Activated CD8-positive, alpha-beta memory T cell treated with anti-CD3 and anti-CD28 coated beads for 48 hours (primary cell): ENCODE results near the gene ZFP1.
"Not testable (repeated sequence)": the region's sequence is repeated elsewhere in the genome, so short reads cannot be mapped to it uniquely, and the experiment has no call there.

Experiments used
- DNase-seq, 3 experiments: peaks; one replicate each; pipeline ENCODE4 v3.0.0-alpha.2; 2020; ENCODE audit warnings: low read depth in 2 of 3, low spot score in 2 of 3

ZFP1 gene

DNA sequence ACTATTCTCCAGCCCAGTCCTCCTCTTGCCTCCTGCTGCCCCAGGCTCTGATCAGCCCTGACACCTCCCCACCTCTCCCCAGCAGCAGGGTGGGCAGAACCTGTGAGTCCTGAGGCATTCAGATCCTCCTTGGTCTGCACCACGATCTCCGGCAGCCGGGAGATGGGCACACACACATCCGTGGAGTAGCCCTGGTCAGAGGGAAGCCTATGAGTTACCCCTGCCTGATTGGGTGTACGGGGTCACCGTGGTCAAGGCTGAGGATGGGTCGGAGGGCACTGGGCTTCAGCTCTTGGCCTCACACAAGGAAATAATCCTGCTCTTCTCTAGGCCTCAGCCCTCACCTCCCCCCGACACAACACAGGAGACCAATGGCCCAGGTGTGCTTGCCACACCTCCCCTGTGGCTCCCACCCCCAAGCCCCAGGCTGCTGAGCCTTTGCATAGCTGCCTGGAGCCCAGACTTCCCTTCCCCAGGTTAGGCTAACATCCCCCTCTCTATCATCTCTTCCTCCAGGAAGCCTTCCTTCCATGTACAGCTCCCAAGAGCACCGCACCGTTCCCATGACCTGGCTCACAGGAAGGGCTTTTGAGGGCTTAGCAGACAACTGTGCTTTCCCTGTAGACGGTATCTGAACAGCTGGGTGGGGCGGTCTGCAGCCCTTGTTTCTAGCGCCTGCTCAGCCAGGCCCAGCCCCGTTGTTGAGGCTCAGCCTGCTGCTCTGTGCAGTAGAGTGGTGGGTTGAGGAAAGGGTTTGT is 35.4 kb upstream of the ZFP1 start:
- DNase-seq = no peak

GRCh38 chr16:75113541-75114121 is 34.7 kb upstream of the ZFP1 start:
- DNase-seq = no peak

- DNase-seq = no peak
Measured at GRCh38 chr16:75114179-75114945, 34.0 kb upstream of the ZFP1 start.

DNA sequence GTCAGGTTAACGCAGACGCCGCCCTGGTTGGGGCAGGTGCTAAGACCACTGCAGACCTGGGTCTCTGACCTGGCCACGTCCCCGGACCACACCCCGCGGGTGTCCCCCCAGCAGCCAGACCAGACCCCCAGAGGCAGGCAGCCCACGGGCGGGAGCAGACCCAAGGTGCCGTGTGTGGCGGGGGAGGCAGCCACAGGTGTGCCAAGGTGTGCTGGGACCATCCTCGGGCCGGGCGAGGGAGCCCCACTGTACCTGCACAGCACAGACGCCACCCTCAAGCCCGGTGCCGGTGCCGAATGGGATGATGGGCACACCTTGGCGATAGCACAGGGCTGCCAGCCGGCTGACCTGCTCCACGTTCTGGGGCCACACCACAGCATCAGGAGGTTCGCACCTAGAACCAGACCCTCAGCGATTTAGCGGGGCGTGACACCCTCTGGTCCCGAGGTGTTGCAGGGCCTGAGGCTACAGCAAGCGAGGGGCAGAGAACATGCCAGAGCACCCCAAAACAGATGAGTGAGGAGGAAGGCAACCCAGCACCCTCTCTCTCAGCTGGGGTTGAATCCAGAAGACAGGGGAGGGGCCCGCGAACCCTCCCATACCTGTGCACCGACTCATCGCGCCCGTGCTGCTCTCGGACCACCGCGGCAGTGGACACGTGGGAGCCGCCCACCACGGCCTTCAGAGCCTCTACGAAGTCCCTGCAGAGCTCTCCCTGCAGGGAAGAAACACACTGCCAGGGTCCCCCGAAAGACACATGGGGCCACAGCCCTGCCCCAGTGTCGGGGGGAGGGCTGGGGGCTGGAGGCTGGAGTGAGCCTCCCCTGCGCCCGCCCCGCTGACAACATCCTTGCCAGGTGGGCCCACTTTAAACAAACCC is 33.1 kb upstream of the ZFP1 start:
- no peak for DNase-seq

DNA sequence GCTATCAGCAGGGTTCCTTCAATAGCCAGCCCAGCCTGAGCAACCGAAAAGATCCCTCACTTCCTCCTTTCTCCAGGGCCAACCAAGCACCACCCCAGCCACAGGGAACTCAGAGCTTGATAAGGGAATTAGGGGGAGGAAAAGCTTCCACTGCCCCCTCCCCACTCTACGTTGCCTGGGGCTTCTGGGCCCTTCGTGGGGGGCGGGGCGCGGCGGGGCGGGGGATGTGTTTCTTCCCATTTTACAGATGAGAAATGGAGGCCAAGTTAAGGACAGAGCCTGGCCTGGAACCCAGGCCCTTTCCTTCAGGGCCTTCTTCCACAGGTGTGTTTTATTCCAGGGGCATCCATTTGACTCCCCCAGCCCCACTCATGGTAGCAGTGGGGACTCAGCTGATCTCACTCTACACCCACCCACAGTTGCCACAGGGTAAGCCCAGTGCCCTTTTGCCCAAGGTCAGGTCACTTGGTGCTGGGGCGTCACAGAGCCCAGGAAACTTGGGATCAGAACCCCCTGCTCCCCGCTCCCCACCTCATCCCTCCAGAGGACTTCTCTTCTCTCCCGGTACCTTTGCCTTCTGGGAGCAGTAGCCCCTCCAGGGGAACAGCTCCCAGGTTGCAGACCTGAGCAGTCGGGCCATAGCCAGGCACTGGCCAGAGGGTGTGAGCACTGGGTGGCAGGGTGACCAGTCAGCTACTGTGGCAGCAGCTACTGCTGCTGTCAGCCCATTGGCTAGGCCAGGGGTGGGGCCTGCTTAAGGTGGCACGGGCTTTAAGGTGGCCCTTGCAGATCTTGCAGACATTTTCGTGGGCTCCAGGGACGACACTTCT is 32.0 kb upstream of the ZFP1 start, which contains the start of gene LDHD:
TSS of gene LDHD (minus strand) at position 700 of the 830 bp plus-strand sequence. CDS start at position 640, 60 bp downstream.
- DNase-seq = no peak

DNA sequence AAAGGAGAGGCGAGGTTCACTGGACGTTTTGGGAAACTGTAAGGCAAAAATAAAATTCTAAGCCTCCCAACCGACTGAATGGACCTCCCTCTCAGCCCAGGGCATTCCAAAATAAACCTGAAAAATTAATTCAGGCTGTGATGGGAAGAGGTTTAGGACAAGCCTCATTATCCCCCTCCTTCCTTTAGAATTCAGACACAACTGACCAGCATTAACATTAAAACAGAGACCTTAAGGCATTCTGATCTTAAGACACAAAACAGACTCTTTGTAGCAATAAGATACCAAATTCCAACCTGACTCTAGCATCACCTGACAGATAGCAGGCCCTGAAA is 31.4 kb upstream of the ZFP1 start:
- no peak for DNase-seq

GRCh38 chr16:75118943-75119539 is 29.3 kb upstream of the ZFP1 start:
- DNase-seq = no peak

DNA sequence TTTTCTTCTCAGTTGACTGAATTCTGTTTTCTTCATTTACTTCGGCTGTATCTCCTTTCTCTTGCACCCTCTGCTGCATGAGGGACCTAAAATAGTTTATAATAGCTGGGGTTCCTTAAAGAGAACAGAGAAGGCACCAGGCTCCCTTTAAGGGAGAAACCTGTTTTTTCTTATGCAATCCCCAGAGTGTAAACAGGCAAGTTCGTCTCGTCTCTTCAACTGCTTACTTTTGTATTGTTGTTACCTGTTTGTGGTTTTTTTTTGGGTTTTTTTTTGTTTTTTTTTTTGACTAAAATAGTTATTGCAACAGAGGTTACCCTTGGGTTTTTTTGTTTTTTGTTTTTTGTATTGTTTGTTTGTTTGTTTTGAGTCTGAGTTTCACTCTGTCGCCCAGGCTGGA is 28.1 kb upstream of the ZFP1 start:
- no peak for DNase-seq

- no peak for DNase-seq
Measured at GRCh38 chr16:75121949-75122568, 26.3 kb upstream of the ZFP1 start.

DNA sequence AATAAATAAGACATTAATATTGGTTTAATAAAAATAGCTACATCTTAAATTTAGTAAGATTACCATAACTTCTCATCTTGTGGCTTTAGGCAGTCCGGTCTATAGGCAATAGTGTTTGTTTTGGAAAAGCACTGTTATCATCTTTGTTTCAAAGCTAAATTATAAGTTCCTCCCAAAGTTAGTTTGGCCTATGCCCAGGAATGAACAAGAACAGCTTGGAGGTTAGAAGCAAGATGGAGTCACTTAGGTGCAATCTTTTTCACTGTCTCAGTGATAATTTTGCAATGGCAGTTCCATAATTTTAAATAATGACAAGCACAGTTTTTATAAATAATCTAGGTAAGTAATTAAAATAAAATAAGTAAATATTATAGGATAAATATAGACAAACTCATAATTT is 25.7 kb upstream of the ZFP1 start:
- no peak for DNase-seq

DNA sequence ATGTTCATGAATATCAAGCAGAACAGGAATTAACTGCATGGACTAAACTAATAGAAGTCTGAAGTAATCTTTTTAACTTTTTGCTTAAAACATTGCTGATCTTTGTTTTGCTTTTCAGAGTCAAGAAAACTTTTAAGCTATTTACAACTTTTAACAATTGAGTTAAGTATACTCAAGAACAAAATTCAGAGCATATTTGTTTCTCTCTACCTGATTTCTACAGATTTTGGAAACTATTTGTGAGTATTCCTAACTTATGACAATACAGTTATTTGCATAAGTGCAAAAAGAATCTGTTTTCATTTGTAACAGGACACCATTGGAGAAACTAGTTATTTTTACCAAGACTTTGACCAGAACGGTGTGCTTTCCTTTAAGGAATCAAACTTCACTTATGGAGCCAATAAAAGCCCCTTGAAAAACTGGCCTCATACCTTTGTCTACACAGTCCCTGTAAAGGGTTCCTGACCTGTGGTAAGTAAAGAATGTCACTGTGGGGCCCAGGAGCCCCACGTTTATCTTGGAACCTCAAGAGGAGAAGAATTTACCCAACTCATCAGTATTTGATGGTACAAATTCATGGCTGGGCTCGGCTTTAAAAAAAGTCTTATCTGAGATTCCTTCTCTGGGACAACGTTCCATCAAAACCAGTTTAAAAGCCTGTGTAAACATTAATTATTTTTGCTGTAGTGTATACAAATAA is 20.5 kb upstream of the ZFP1 start:
- no peak for DNase-seq

DNA sequence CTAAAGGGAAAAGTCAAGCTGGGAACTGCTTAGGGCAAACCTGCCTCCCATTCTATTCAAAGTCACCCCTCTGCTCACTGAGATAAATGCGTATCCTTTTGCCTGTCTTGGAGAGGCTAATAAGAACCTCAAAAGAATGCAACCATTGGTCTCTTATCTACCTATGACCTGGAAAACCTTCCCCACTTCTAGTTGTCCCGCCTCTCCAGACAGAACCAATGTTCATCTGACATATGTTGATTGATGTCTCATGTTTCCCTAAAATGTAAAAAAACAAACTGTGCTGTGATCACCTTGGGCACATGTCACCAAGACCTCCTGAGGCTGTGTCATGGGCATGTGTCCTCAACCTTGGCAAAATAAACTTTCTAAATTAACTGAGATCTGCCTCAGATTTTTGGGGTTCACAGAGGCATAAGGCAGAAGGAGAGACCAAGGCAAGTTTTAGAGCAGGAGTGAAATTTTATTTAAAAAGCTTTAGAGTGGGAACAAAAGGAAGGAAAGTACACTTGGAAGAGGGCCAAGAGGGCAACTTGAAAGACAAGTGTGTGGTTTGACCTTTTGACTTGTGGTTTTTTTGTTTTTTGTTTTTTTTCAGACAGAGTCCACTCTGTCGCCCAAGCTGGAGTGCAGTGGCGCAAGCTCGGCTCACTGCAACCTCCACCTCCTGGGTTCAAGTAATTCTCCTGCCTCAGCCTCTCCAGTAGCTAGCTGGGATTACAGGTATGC is 18.7 kb upstream of the ZFP1 start:
- DNase-seq = not testable (repeated sequence)

DNA sequence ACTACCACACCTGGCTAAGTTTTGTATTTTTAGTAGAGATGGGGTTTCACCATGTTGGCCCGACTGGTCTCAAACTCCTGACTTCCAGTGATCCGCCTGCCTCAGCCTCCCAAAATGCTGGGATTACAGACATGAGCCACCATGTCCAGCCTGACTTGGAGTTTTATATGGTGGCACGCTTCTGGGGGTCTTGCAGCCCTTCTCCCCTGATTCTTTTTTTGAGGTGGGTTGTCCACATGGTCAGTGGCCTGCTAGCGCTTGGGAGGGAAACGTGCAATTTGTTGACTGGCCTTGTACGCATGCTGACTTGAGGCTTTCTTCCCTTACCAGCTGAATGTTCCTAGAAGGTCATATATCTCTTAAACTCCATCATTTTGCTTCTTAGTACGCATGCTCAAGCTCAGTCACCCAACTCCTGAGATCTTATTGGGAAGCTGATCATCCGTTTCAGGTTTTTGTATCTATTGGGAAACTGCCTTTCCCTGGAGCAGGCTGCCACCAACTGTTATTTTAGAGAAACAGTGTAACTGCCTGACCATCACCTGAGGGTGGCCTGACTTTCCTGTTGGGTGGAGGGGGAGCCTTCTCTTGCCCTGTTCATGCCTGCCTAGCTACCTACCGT is 18.1 kb upstream of the ZFP1 start:
- no peak for DNase-seq

DNA sequence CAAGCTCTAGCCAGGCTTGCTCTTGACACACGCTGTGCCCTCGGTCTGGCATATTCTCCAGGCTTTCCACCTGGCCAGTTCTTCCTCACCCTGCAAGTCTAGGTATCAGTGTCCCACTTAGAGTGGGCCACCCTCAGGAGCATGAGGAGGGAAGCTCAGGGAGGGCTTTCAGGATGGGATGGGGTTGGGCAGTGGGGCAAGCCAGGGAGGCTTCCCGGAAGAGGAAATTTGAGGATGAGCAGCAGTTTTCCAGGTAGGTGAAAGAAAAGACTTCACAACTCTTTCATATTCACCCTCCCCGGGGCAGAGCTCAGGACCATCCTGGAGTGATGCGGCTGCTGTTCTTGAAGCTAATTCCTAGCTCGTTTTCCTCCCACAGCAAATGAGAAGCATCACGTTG is 17.2 kb upstream of the ZFP1 start:
- no peak for DNase-seq

DNA sequence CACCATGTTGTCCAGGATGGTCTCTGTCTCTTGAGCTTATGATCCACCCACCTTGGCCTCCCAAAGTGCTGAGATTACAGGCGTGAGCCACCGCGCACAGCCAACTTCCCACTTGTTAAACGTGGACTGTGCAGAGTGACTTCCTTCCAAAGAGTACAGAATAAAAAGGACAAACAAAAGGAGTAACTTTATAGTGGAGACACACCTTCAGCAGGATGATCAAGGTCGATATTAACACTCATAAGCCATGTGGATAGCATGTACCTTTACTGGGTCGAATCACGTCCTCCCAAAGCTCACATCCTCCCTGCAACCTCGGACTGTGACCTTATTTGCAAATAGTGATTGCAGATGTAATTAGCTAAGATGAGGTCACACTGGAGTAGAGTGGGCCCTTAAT is 10.1 kb upstream of the ZFP1 start:
- DNase-seq = no peak

DNA sequence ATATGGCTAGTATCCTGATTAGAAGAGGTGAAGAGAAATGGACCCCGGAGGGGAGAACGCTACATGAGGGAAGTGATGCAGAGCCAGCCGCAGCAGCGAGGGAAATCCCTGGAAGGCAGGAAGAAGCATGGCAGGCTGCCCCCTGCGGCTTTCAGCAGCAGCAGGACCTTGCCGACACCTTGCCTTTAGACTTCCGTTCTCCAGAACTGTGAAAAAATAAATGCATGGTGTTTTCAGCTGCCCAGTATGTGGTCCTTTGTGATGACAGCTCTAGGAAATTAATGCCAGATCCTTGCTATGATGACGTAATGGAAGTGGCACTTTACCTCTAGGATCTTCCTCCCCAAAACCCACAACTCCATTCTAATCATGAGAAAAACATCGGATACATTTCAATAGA is 9.7 kb upstream of the ZFP1 start:
- no peak for DNase-seq

DNA sequence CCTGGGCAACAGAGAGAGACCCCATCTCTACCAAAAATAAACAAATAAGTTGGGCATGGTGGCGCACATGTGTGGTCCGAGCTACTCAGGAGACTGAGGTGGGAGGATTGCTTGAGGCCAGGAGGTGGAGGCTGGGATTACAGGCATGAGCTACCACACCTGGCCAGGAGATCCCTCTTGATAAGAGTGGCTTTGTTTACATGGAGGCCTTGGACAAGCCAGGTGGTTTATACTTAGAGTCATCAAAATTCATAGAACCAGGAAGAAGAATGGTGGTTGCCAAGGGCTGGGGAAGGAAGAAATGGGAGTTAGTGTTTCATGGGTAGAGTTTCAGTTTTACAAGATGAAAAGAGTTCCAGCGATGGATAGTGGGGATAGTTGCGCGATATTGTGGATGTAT is 8.8 kb upstream of the ZFP1 start:
- DNase-seq = no peak

DNA sequence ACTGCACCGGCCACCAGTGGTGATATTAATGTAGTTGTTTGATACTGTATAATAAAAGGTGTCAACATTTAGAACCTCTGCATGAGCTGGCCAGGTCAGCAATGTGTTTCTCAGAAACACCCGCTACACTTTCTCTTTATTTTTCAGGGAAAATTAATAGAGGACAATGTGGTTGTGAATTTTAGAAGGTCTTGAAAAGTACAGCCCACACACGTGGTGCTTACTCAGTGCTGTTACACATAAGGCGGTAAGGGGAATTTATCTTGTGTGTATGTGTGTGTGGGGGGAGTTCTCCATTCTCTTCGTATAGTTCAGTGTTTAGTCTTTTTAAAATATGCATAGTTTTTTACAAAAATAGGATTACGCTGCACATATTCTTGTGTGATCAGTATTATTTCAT is 4.4 kb upstream of the ZFP1 start:
- no peak for DNase-seq
